Pulmonary artery endothelial cell (primary cell): ENCODE results near the gene UTF1. TPM values are rescaled to one million over a fixed set of nuclear protein-coding genes. Genes with fewer than 3 reads are reported as not detected.
"Not testable (repeated sequence)": the region's sequence is repeated elsewhere in the genome, so short reads cannot be mapped to it uniquely, and the experiment has no call there.

Source experiments
- DNase-seq: peaks from one replicate; pipeline ENCODE4 v3.0.0-alpha.2; 2011; ENCODE audit warnings: low read depth, low spot score
- total RNA-seq: library from RNA; depleted of rRNA; stranded (reverse); fragments of >200 nt; gene quantifications from 2 replicates; pipeline ENCODE4 v1.2.3, GENCODE V29; 2014

Gene UTF1
- total RNA-seq, 1 donor from 2014 or later = not detected

DNA sequence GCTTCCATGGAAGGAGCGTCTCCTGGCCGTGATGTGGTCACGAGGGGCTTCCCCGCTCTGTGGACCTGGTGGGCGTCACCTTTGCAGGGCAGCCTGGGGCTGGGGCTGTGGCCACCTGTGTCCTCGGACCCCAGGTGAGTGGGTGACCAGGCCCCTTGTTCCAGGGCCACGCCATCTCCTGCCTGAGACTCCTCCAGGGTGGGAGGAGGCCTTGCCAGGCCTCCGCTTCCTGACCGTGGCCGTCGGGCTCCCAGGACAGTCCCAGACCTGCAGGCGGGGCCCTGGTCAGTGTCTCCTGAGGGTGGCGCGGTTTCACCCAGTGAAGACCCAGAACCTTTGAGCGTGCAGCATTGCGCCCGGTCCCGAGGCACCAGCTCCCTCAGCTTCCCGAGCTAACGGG is 20.4 kb upstream of the UTF1 start:
- DNase-seq = no peak

DNA sequence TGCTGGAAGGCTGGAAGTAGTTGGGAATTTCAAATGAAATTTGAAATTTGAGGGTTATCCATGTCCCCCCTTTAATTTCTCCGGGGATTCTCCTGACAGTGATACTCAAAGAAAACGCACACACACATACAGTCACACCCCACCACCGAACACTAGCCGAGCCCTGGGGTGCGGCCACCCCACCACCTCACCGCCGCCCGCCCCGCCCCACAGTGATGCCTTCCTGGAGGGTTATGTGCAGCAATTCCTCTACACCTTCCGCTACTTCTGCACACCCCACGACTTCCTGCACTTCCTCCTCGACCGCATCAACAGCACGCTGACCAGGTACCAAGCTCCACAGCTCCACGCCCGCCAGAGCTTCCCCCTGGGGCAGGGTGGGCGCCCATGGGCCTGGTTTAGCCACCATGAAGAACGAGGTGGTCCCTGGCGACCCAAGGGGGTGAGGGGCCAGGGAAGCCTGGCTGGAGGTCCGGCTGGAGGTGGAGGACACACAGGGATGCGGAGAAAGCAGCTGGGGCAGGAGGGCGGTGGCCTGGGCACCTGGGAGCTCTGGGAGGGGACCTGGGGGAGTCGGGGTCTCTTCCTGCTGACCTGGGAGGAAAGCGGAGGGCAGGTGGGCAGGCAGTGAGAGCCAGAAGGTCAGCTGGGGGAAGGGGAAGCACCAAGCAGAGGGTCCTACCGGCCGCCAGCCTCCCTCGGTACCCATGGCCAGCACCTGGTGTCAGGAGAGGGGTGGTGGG is 19.4 kb upstream of the UTF1 start:
- DNase-seq = no peak

DNA sequence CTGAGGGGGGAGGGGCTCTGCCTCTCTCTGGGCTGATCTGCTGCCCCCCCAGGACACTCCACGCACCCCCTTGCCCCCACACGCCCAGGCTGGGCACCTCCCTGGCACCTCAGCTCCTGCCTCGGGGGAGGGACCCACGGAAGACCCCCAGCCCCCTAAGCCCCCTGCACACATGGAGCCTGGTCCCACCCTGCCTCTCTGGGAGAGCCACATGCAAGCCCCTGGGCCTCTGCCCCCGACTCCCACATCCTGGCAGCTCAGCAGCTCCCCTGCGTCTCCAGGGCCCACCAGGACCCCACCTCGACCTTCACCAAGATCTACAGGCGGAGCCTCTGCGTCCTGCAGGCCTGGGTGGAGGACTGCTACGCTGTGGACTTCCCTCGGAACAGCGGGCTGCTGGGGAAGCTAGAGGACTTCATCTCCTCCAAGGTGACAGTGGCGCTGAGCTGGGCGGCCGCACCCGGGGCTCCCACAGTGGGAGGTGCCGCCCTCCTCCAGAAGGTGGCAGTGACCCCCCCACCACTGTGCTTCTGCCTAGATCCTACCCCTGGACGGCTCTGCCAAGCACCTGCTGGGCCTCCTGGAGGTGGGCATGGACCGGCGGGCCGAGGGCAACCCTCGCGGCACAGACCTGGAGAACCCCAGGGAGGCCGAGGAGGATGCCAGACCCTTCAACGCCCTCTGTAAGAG is 18.7 kb upstream of the UTF1 start:
- DNase-seq = no peak

DNA sequence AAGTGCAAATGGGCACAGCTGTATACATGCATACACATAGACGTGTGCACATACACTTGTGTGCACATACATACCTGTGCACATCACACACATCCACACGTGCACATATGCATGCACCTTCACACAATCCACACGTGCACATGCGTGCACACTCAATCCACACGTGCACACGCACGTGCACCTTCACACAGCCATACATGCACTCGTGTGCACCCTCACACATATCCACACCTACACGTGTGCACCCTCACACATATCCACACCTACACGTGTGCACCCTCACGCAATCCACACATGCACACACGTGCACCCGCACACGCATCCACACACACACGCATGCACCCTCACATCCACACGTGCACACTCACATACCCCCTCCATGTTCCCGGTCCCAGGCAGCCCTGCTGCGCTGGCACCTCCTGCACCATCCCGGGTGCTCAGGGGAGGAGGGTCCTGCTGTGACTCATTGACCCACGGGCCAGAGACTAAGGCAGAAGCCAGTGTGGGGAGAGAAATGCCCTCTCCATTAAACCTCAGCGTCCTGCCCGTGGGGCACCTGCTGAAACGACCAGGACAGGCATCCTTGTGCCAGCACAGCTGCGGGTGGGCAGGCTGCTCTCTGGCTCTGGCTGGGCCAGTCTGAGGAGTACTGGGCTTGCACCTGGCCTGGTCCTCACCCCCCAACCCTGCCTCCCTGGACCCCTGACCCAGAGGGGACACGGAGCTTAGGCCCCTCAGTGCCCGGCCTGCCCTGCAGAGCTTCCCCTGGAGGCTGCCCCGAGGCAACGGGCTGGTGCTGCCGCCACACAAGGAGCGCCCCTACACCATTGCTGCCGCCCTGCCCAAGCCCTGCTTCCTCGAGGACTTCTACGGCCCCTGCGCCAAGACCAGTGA is 17.8 kb upstream of the UTF1 start:
- no peak for DNase-seq

DNA sequence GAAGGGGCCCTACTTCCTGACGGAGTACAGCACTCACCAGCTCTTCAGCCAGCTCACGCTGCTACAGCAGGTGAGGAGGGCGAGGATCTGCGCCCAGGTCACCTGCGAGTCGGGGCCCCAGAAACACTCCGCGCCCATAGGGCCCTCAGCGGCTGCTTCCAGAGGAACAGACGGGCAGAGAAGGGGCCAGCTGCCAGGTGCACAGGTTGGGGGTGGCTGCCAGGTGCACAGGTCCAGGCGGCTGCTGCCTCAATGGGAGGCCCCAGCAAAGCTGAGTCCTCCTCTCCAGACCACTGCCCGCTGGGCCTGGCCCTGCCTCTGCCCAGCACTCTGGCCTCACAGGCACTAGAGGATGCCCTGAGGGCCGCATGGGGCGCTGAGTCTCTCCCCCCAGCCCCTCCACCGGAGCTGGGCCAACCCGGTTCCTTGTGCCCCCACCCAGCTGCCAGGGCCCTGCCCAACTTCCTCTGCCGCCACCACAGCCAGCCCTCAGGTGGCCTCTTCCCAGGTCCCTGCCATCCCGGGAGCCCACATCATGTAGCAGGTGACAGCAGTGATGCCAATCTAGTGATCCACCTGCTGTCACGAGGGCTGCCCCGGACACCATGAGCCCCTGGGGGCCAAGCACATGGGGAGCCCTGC is 17.0 kb upstream of the UTF1 start:
- DNase-seq = no peak

DNA sequence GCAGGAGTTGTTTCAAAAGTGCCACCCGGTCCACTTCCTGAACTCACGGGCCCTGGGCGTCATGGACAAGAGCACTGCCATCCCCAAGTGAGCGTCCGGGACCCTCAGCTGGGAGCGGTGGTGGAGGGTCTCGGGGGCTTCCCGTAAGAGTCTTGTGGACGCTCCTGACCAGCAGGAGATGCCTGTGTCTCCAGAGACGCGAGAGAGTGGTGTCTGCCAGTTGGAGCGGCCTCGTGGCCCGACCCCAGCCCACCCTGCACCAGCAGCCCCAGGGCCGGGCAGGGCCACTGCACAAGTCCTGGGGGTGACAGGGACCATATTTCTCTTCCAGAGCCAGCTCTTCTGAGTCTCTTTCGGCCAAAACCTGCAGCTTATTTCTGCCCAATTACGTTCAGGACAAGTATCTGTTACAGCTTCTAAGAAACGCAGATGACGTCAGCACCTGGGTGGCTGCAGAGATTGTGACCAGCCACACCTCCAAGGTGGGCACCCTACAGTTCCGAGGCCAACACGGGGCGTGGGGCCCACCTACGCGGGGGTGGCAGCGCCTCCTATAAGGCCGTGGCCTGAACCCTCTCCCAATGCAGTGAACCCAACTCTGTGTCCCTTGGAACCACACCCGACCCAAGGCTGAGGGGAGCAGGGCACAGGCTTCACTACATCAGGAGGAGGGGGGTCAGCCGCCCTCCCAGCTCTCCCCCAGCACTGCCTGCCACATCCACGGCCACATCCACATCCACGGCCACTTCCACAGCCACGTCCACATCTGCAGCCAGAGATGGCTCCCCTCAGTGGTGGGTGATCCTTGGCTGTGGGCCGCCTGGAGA is 16.2 kb upstream of the UTF1 start:
- no peak for DNase-seq

DNA sequence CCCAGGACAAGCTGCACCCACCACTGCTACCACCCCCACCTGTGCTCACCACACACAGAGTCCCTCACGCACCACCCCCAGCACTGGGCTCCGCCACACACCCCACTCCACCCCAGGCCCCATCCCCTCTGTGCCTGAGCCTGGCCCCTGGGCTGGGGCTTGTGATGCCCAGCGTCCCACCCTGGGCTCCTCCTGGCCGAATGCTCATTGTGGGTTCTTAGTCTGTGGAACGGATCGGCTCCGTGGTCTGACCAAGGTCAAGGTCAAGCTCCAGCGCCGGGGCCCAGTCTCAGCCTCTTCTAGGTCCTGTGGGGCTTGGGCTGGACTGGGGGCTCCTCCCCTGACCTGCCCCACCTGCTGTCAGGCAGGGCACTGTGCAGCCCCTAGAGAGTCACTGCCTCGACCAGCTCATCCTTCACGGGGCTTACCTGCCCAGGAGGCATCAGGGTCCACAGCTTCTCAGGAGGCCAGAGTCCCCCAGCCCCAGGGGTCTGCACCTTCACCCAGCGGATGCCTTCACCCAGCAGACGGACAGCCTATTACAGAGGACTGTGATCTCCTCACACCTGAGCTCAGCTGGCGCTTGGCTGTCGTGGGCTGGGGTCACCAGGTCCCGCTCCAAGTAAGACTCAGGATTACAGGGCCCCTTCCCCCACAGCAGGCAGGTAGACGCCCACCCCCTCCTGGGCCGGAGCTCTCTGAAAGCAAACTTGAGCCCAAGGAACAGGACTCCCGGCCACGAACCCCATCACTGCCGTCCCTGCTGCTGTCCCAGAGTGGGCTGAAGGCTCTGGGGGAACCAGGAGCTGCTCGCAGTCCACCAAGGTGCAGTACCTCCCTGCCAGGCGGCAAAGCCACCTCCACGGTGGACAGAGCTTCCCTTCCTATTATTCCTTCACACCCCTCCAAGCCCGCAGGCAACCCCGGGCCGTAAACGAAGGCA is 15.3 kb upstream of the UTF1 start:
- no peak for DNase-seq

DNA sequence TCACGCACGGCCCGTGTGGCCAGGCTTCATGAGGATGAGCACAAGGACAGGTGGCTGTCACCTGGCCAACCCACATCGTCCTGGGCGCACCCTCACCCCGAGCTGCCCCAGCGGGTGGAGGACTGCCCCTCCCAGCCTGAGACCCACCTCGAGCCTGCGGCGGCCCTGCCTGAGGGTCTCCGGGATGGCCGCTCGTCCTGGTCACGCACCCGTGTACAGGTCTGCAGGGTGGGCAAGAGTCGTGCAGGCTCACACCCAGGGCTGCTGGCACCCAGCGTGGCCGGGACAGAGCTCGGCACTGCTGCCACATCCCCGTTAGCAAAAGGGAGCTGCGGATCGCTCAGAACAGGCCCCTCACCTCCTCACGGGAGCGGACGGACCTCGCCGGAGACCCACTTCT is 14.4 kb upstream of the UTF1 start:
- no peak for DNase-seq

DNA sequence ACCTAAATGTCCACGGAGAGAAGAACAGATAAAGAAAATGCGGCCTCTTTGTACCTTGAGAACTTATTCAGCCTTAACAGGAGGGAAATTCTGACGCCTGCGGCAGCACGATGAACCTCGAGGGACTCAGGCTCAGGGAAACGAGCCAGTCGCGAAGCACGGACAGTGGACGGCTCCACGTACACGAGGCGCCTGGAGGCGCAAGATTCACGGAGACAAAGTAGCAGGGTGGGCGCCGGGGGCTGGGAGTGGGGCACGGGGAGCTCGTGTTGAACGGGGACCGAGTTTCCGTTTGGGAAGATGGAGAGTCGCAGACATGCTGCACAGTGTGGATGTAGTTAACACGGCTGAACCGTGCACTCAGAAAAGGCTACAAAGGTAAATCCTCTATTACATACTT is 13.2 kb upstream of the UTF1 start:
- no peak for DNase-seq

DNA sequence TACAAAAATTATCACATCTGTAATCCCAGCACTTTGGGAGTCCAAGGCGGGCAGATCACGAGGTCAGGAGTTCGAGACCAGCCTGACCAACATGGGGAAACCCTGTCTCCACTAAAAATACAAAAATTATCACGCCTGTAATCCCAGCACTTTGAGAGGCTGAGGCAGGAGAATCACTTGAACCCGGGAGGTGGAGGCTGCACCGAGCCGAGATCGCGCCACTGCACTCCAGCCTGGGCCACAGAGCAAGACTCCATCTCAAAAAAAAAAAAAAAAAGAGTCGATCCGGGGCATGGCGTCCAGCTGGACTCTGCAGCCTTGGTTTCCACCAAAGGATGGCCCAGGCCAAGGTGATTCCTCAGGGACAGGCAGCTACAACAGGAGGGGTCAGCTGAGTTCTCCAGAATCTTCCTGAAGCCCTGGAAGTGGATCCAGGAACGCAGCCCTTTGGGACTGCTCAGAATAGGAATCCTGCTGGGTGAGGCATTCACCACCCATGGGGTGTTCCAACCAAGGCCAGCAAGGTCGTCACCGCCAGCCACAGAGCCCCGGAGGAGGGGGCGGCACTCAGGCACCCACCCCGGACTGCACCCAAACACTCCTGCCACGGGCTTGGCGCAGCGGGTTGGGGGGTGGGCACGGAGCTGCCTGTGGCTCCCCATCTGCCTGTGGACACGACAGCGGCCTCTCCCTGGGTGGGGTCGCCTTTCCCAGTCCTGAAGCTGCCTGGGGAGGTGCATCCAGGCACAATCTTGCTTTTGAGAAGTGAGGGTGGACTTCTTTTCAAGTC is 12.0 kb upstream of the UTF1 start:
- no peak for DNase-seq

DNA sequence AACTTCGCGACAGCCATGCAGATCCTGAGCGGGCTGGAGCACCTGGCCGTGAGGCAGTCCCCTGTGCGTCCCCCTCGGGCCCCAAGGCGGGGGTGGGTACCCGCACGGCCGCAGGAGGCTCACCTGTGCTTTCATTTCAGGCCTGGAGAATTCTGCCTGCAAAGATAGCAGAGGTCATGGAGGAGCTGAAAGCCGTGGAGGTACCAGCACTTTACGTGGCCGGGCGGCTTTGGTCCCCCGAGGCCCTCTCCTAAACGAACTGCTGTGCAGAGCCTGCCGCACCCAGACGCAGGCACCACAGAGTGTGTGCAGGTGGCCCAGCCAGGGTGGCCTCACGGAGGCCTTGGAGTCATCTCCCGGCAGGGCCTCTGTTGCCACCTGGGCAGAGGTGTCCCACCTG is 11.1 kb upstream of the UTF1 start:
- DNase-seq = no peak

DNA sequence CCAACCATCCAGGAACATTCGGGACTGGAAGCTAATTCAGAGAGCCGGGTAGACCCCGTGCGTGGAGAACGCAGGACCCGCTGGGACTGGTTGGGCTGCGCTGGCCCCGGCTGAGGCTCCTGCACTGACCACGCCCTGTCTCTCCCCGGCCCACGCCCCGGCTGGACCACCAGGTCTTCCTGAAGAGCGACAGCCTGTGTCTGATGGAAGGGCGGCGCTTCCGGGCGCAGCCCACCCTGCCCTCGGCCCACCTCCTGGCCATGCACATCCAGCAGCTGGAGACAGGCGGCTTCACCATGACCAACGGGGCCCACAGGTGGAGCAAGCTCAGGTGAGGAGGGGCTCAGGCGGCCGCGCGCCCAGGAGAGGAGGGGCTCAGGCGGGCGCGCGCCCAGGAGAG is 10.2 kb upstream of the UTF1 start:
- DNase-seq = no peak

DNA sequence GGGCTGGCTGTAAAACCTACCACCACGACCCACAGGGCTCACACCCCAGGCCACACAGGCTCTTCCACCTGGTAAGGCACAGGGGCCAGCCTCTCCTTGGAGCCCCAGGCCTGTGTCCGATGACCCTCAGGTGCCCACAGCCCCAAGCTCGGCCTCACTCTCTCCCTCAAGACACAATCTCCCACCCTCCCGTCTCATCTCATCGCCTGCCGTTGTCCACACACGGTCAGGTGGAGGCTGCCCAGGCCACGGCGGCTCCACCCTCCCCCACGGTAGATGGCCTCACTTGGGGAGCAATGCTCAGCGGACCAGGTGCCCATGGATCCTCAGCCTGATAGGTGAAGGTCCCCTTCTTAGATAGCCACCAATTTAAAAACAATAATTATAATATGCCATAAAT is 8.7 kb upstream of the UTF1 start:
- no peak for DNase-seq

DNA sequence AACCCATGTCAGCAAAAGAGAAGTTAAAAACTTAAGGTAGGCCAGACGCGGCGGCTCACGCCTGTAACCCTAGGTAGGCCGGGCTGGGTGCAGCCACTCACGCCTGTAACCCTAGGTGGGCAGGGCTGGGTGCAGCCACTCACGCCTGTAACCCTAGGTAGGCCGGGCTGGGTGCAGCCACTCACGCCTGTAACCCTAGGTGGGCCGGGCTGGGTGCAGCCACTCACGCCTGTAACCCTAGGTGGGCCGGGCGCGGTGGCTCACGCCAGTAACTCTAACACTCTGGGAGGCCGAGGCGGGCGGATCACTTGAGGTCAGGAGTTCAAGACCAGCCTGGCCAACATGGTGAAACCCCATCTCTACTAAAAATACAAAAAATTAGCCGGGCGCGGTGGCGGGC is 8.3 kb upstream of the UTF1 start:
- DNase-seq = not testable (repeated sequence)

DNA sequence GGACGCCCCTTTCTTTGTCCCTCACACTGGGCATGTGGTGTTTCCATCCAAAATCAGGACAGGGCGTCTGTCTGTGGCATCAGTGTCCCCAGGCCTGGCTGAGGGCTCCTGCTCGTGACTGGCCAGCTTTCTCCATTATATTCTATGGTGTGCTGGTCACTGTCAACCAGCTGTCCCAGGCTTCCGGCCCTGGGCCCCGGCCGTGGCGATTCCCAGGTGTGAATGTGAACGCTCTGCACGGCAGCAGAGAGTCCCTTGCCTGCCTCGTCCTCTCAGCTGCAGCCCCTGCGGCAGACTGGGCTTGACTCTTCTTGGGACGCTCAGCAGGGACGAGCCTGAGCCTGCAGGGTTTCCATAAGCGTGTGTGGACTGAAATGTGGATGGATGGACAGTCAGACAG is 5.9 kb upstream of the UTF1 start:
- no peak for DNase-seq

DNA sequence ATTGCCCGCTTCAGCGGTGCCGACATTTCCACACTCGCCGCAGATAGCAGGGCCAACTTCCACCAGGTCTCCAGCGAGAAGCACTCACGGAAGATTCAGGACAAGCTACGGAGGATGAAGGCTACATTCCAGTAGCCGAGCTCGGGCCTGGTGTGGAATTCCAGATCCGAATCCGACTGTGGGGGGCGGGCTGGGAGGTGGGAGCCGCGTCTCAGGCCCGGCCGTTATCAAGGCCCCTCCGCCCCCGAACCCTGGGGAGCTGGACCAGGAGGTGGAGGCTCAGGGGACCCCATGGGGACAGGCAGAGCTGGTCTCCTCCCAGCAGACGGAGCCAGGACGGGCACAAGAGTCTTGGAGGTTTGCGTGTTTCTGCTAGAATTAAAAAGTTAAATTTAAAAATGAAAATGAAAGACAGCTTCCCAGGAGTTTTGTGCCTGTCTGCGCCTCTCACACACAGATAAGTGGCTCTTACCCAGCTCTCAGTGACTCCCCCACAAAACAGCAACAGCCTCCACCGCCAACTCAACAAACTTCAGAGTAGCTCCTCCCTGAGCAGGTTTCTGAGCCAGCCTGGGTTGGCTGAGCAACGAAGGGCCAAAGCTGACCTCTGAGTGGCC is 5.2 kb upstream of the UTF1 start:
- DNase-seq = no peak

DNA sequence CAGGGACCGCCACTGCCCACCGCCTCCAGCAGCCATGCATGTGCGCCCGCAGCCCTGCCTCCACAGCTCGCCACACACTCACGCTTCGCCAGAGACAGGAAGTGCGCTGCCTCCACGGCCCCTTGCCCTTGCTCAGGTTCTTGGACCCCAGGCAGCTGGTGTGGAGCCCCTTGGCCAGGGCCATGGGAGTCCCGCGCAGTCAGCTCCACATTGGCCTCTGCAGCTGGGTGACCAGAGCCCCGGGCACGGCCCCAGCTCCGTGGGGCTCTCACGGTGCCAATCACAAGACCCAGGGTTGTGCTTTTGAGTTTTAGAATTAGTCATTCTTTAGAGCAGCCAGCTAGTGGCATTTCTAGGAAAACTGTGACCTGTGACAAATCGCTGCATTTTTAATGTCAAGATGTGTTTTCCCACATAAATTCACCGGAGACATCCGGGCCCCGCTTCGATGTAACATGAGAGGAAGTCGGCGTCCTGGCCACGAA is 4.3 kb upstream of the UTF1 start:
- no peak for DNase-seq

DNA sequence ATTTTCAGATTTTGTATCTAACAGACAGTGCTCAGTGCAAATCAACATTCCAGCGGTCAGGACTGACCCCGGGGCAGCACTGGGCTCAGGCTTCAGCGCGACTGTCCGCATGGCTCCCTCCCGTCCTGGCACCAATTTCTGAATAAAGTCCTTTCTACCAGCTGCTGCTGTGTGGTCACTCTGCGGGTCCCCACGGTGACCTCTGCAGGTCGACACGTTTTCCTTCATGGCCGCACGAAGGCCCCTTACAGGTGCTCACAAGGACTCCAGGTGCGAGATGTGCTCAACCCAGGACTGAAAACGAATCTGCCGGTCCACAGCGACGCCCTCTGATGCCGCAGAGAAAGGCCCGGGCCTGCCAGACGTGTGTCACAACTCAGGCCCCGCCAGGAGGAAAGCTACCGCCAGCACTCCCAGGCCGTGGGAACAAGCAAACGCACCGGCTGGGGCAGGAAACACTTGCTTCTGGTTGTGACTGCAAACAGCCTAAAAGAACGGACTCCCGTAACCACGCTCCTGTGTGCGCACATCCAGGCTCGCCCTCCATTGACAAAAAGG is 3.7 kb upstream of the UTF1 start:
- DNase-seq = no peak
